DOHH2 (cell line): ENCODE data around the gene MBTD1.

ENCODE experiments used
- EZH2phosphoT487 ChIP-seq: fragments of 200-600 bp; sonication (generic); IDR thresholded peaks from 2 replicates; pipeline ENCODE4 v1.6.1; 2017; ENCODE audit warnings: borderline replicate concordance, mild to moderate bottlenecking, antibody characterized with exemption, low read length, moderate library complexity, mixed read lengths
- TF ChIP-seq, protein P1 (sequence below): fragments of 200-600 bp; sonication (generic); IDR thresholded peaks from one replicate; pipeline ENCODE4 v1.5.1; 2014; ENCODE audit warnings: antibody characterized with exemption, mild to moderate bottlenecking, low read depth, low read length; ENCODE audit not compliant: poor library complexity, severe bottlenecking

DNA sequence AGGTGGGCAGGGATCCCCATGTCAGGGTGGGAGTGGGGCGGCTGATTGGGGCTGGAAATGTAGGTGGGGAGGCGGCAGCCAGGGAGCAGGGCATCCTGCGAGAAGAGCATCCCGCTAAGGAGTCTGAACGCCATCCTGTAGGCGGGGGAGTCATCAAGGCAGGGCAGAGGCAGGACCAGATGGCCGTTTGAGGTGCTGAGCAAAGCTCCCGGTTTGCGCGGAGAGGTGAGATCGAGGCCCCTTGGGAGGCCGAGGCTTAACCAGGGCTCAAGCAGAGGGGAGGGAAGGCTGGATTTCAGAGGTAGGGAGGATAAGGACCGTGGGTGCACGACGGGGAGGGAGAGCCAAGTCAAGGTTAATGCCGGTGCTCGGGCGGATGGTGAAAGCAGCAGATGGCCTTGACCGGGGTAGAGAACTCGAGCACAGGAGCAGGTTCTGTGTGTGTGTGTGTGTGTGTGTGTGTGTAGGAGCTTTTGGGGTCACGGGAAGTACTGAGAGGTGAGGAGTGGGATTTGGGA lies 94.1 kb downstream of the MBTD1 start:
- TF ChIP-seq, protein P1, sequence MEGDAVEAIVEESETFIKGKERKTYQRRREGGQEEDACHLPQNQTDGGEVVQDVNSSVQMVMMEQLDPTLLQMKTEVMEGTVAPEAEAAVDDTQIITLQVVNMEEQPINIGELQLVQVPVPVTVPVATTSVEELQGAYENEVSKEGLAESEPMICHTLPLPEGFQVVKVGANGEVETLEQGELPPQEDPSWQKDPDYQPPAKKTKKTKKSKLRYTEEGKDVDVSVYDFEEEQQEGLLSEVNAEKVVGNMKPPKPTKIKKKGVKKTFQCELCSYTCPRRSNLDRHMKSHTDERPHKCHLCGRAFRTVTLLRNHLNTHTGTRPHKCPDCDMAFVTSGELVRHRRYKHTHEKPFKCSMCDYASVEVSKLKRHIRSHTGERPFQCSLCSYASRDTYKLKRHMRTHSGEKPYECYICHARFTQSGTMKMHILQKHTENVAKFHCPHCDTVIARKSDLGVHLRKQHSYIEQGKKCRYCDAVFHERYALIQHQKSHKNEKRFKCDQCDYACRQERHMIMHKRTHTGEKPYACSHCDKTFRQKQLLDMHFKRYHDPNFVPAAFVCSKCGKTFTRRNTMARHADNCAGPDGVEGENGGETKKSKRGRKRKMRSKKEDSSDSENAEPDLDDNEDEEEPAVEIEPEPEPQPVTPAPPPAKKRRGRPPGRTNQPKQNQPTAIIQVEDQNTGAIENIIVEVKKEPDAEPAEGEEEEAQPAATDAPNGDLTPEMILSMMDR, result no peak
- no peak for TF ChIP-seq EZH2phosphoT487
